HUES64 (cell line): Measurements from ENCODE around the gene GAP43.

Experiments used
- H3K27ac ChIP-seq: 2 replicates; pipeline ENCODE4 v1.7.0; 2013; ENCODE audit warnings: low read depth, low read length, inconsistent platforms
- H3K27me3 ChIP-seq: 2 replicates; pipeline ENCODE4 v1.6.1; 2013; ENCODE audit warnings: mild to moderate bottlenecking, low read length; ENCODE audit not compliant: insufficient read depth
- H3K36me3 ChIP-seq: 2 replicates; pipeline ENCODE4 v1.6.1; 2013; ENCODE audit warnings: mild to moderate bottlenecking, low read length; ENCODE audit not compliant: insufficient read depth
- H3K4me1 ChIP-seq: 2 replicates; pipeline ENCODE4 v1.6.1; 2013; ENCODE audit warnings: mild to moderate bottlenecking, low read length, moderate library complexity; ENCODE audit not compliant: insufficient read depth
- H3K4me3 ChIP-seq: 2 replicates; pipeline ENCODE4 v1.5.1; 2013; ENCODE audit warnings: mild to moderate bottlenecking, low read length, moderate library complexity
- H3K9ac ChIP-seq: 2 replicates; pipeline ENCODE4 v1.6.1; 2013; ENCODE audit warnings: mild to moderate bottlenecking, low read depth, low read length
- H3K9me3 ChIP-seq: 2 replicates; pipeline ENCODE4 v1.6.1; 2013; ENCODE audit warnings: low read depth, low read length; ENCODE audit not compliant: insufficient read depth
- WGBS: fragments of 150-250, 120-280 bp; methylation state at CpG from one replicate; pipeline ENCODE4 v1.1.7; 2013; ENCODE audit warnings: missing lambda C conversion rate; 5-methylcytosine and 5-hydroxymethylcytosine counted together

GAP43 gene

DNA sequence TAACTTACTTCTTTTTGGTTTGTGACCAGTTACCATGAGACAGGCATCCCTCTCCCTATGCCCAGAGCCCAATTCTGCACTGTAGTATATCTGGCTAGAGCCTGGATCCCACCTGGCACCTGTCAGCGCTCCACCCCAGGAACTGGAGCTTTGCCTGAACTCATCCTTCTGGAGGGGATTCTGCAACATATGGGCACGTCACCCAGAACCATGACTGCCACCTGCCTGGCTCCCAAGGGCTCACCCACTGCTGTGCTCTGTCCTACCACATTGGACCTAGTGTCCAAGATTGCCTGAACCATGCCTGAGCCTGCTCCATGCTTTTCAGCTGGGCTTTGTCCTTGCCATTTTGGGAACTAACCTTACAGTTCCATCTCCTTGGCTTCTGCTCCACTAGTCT lies 21.1 kb upstream of the GAP43 start:
- H3K9ac ChIP-seq = no peak overlapping the region
- H3K27me3 ChIP-seq = no peaks in the 10 kb centered on the region
- H3K4me1 ChIP-seq = peaks cover 2% of the 10 kb centered on the region; the same call in 1 of the 2 replicates
- WGBS = 95% methylated on average over 2 of the region's 2 CpGs
- no peak overlapping the region for H3K4me3 ChIP-seq
- peaks cover 3% of the 10 kb centered on the region; the same call in 1 of the 2 replicates for H3K9me3 ChIP-seq
- H3K36me3 ChIP-seq = no peaks in the 10 kb centered on the region
- H3K27ac ChIP-seq = no peak overlapping the region

DNA sequence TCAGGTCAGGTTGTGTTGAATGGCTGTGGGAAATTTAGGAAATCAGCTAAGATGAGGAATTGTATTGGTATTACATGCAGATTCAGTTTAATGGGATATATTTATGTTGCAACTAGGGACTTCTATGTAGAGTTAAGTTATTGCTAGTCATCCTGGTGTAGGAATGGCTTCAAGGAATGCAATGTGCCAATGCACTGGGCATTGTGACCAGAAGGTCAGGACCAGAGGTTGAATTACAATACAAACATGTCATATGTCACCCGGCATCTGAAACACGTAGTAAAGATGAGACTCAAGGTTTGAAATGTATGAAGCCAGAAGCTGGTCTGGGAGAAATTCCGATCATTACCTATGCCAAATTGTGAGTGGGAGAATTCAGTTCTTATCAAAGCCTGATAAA lies 11.7 kb upstream of the GAP43 start:
- Histone ChIP-seq H3K9ac (no peak overlapping the region), H3K9me3 (no peaks in the 10 kb centered on the region), H3K36me3 (no peaks in the 10 kb centered on the region), H3K27me3 (no peaks in the 10 kb centered on the region), H3K27ac (no peak overlapping the region), H3K4me3 (no peak overlapping the region), H3K4me1 (peaks cover 19% of the 10 kb centered on the region)
- WGBS = 98% methylated on average over 3 of the region's 3 CpGs

GRCh38 chr3:115615001-115615814 lies 8.1 kb upstream of the GAP43 start:
- H3K4me3 ChIP-seq = no peak overlapping the region

DNA sequence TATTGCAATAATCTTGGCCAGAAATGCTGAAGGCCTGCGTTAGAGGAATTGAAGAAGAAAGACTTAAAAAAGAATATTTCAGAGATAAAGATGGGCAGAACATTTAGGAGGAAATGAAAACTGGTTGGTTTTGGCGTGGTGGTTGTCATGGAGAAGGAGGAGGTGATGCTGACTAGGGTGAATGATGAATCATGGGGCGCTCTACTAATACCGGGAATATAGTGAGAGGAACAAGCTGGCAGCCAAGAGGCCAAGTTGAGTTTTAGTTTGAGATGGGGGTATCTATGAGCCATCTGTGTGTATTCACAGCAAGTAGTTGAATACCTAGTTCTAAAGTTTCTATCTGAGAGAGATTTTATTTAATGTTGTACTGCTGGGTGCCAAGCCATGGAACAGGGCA lies 6.8 kb upstream of the GAP43 start:
- no peak overlapping the region for H3K4me3 ChIP-seq
- H3K4me1 ChIP-seq = peaks cover 19% of the 10 kb centered on the region
- no peaks in the 10 kb centered on the region for H3K9me3 ChIP-seq
- H3K36me3 ChIP-seq = no peaks in the 10 kb centered on the region
- H3K27me3 ChIP-seq = no peaks in the 10 kb centered on the region
- H3K9ac ChIP-seq = no peak overlapping the region
- H3K27ac ChIP-seq = no peak overlapping the region
- WGBS = 94% methylated on average over 4 of the region's 4 CpGs

More at GRCh38 chr3:115615001-115615814, 8.1 kb upstream of the GAP43 start:
- H3K9me3 ChIP-seq = no peaks in the 10 kb centered on the region
- H3K27ac ChIP-seq = peak overlapping the region; percentile 76
- H3K4me1 ChIP-seq = peaks cover 19% of the 10 kb centered on the region
- H3K27me3 ChIP-seq = no peaks in the 10 kb centered on the region
- H3K9ac ChIP-seq = no peak overlapping the region
- 60% methylated on average over 2 of the region's 2 CpGs for WGBS
- H3K36me3 ChIP-seq = no peaks in the 10 kb centered on the region

DNA sequence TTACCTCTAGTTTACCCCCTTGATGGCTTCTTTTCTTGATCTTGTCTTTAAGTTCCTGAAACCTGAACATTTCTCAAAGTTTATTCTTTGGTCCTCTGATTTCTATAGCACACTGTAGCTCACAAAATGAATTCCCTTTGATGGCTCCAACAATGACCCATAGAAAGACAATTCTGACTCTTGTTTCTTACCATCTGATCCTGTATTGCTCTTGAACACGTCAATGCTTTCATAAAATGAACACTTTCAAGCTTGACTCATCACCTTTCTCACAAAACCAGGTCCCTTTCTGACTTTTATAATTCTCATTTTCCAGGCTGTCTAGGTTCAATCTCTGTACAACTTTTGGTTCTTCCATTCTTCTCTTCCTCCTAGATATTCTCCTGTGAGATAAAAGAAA lies 5.7 kb upstream of the GAP43 start:
- WGBS = 93% methylated on average over 1 of the region's 1 CpG
- H3K4me3 ChIP-seq = no peak overlapping the region
- no peaks in the 10 kb centered on the region for H3K36me3 ChIP-seq
- H3K9ac ChIP-seq = no peak overlapping the region
- no peak overlapping the region for H3K27ac ChIP-seq
- H3K27me3 ChIP-seq = no peaks in the 10 kb centered on the region
- H3K4me1 ChIP-seq = peaks cover 23% of the 10 kb centered on the region
- H3K9me3 ChIP-seq = no peaks in the 10 kb centered on the region

DNA sequence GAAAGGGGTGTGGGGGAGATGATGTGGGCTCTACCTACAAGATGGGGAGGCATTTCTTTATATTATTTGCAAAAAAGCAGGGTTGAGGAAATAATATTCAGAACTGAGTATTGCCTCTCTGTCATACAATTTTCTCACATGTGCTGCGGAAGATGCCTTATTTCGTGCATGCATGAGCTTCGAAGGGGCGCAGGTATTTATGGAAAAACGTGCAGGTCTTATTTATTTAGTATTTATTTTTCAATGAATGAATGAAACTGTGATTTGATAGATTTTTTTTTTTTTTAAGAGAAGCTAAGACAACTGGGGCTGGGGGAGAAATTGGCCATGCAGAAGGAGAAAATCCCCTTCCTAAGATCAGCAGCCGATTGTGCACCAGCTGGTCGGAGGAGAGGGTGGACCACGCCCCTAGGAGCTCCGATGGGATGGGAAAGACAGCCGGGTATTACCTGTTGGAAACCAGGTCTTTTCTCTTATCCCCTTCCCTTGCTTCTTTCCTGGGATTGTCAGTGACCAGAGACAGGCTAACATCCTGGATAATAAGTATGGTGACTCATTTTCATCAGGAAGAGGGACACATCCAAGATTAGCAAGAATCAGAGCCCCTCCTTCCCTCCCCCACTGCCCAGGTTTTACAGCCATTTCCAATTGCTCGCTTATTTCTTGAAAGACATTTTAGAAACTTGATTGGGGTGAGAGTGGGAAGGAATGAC lies 875 bp downstream of the GAP43 start:
- WGBS = under 1% methylated on average over 11 of the region's 11 CpGs
- Histone ChIP-seq H3K4me3 (peak overlapping the region; percentile 67), H3K36me3 (no peaks in the 10 kb centered on the region), H3K27ac (no peak overlapping the region), H3K9ac (peak overlapping the region; percentile 73; the same call in 1 of the 2 replicates), H3K27me3 (no peaks in the 10 kb centered on the region), H3K4me1 (peaks cover 45% of the 10 kb centered on the region), H3K9me3 (no peaks in the 10 kb centered on the region)

- Histone ChIP-seq H3K9me3 (no peaks in the 10 kb centered on the region), H3K9ac (no peak overlapping the region), H3K27me3 (no peaks in the 10 kb centered on the region), H3K4me1 (peaks cover 51% of the 10 kb centered on the region), H3K4me3 (peak overlapping the region; percentile 67), H3K36me3 (no peaks in the 10 kb centered on the region), H3K27ac (no peak overlapping the region)
- WGBS = 16% methylated on average over 5 of the region's 5 CpGs
These were observed 1.6 kb downstream of the GAP43 start for GRCh38 chr3:115624901-115625300.

DNA sequence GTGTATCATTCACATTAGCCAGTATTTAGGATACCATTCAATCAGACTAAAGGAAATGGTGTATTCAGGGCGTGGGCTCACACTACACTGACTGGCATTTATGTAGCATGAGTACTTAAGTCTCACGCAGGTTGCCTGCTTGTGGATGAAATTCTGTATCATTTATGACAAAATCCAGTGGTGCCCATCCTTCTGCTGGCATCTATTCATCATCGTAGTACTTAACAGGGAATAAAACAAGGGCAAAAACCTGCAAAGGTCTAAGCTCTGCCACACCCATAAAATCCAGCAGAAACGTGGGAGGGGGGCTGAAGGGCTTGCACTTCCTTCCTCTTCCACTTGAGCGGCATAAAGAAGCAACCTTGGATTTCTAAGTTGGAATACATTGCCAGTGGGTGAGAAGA lies 2.7 kb downstream of the GAP43 start:
- Histone ChIP-seq H3K9ac (no peak overlapping the region), H3K9me3 (no peaks in the 10 kb centered on the region), H3K27ac (no peak overlapping the region), H3K4me1 (peaks cover 61% of the 10 kb centered on the region), H3K27me3 (no peaks in the 10 kb centered on the region), H3K36me3 (no peaks in the 10 kb centered on the region), H3K4me3 (no peak overlapping the region)
- WGBS = 26% methylated on average over 4 of the region's 5 CpGs

GRCh38 chr3:115626721-115627120 lies 3.4 kb downstream of the GAP43 start:
- Histone ChIP-seq H3K27ac (no peak overlapping the region), H3K27me3 (no peaks in the 10 kb centered on the region), H3K4me3 (peak overlapping the region; percentile 17; the same call in 1 of the 2 replicates), H3K4me1 (peaks cover 61% of the 10 kb centered on the region), H3K9me3 (no peaks in the 10 kb centered on the region), H3K9ac (no peak overlapping the region), H3K36me3 (no peaks in the 10 kb centered on the region)
- WGBS = 60% methylated on average over 2 of the region's 3 CpGs

- WGBS = 15% methylated on average over 2 of the region's 3 CpGs
- no peak overlapping the region for H3K4me3 ChIP-seq
These were observed 4.1 kb downstream of the GAP43 start for GRCh38 chr3:115627180-115628074.

GRCh38 chr3:115628075-115628412 lies 4.7 kb downstream of the GAP43 start:
- no peaks in the 10 kb centered on the region for H3K27me3 ChIP-seq
- no peak overlapping the region for H3K9ac ChIP-seq
- peaks cover 57% of the 10 kb centered on the region for H3K4me1 ChIP-seq
- no peak overlapping the region for H3K4me3 ChIP-seq
- no peaks in the 10 kb centered on the region for H3K9me3 ChIP-seq
- no peaks in the 10 kb centered on the region for H3K36me3 ChIP-seq
- 64% methylated on average over 1 of the region's 1 CpG for WGBS
- H3K27ac ChIP-seq = no peak overlapping the region

More at GRCh38 chr3:115627180-115628074, 4.1 kb downstream of the GAP43 start:
- Histone ChIP-seq H3K9ac (no peak overlapping the region), H3K4me1 (peaks cover 63% of the 10 kb centered on the region), H3K27me3 (no peaks in the 10 kb centered on the region), H3K9me3 (no peaks in the 10 kb centered on the region), H3K27ac (no peak overlapping the region), H3K36me3 (no peaks in the 10 kb centered on the region)
